ENCODE measurements around the gene ITGB4. TPM values are rescaled to one million over a fixed set of nuclear protein-coding genes. Genes with fewer than 3 reads are reported as not detected.

The ITGB4 gene
- total RNA-seq, 1 donor from 2014 or later = 29.0 TPM

- DNase-seq (ENCODE audit: low read depth in 2 of 2) = no peak
Measured at GRCh38 chr17:75697651-75698291, 23.5 kb upstream of the ITGB4 start.

GRCh38 chr17:75698659-75699058 is 22.6 kb upstream of the ITGB4 start:
- no peak for DNase-seq (ENCODE audit: low read depth in 2 of 2)

DNA sequence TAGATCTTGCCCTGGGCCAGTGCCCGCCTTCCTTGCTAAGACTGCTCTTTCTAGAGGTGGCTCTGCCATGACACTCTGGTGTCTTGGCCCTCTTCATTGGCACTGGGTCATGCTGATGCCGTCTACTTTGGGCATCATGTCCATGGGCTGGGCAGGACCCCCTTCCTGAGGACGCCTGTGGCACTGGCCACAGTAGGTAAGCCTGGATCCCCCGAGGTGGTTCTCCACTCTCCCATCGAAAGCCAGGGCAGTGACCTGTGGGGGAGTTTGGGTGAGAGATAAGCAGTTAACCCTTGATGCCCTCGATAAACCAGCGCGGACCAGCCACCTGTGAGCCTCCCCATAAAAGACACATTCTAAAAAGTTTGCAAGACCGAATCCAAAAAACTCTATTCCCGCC is 20.0 kb upstream of the ITGB4 start:
- no peak for DNase-seq (ENCODE audit: low read depth in 2 of 2)

DNA sequence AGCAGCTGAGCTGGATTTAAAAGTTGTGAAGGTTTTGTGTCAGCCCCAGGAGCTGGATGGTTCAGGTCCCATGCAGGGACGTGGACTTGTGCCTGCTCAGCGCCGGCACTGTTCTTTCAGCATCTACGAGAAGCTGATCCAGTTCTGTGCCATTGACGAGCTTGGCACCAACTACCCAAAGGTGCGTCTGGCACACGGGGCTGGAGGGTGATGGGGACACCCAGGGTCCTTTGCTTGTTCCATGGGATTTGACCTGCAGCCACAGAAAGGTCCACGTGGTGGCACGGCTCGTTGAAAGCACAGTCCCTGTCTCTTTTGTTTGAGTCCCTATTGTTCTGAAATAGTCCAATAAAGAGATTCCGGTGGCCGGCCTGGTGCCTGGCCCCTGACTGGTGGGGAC is 18.1 kb upstream of the ITGB4 start:
- DNase-seq (ENCODE audit: low read depth in 2 of 2) = no peak

- DNase-seq (ENCODE audit: low read depth in 2 of 2) = peak in 1 of 2 donors; percentile 78
Measured at GRCh38 chr17:75703591-75703990, 17.7 kb upstream of the ITGB4 start.

DNA sequence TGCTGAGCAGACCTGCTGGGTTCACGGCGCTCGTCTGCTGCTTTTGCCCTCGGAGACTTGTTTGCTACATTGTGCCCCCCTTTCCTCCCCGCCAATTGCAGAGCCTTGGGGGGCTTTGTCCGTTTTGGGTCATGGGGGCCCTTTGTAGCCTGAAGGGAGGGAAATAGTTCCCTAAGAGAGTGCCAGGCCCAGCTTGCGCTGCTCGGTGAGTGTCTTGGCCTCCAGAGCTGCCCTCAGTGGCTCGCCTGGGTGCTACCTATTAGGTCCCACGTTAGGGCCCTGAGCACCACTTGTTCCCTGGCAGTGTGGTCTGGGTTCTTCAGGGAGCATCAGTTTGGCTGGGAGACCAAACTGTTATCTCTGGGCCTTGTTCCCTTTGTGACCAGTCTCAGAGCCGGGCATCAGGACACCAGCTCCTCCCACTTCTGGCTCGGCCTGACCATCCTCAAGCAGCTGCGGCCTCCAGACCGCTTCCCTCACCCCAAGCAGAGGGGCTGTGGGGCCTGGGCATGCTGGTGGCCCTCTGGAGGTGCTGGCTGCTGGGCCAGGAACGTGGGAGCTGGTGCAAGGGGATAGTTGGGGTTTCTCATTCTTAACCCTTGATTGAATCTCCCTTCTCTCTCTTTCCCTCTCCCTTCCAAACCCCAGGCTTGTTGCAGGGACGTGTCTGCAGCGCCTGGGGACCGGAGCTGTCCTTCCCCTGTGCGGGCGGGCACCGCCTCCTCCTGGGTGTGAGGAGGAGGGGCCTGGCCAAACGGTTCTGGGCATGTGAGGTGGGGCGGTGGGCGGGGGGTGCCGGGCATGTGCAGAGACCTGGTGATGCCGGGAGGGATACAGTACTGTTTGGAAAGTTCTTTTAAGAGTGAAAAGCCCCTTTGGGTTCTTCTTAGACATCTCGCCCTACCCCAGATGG is 16.0 kb upstream of the ITGB4 start:
- DNase-seq (ENCODE audit: low read depth in 2 of 2) = no peak

GRCh38 chr17:75706042-75706728 is 15.1 kb upstream of the ITGB4 start:
- DNase-seq (ENCODE audit: low read depth in 2 of 2) = no peak

- peak; percentile 93 for DNase-seq (ENCODE audit: low read depth in 2 of 2)
Measured at GRCh38 chr17:75707079-75707571, 14.1 kb upstream of the ITGB4 start.

GRCh38 chr17:75712446-75712845 is 8.8 kb upstream of the ITGB4 start:
- no peak for DNase-seq (ENCODE audit: low read depth in 2 of 2)

DNA sequence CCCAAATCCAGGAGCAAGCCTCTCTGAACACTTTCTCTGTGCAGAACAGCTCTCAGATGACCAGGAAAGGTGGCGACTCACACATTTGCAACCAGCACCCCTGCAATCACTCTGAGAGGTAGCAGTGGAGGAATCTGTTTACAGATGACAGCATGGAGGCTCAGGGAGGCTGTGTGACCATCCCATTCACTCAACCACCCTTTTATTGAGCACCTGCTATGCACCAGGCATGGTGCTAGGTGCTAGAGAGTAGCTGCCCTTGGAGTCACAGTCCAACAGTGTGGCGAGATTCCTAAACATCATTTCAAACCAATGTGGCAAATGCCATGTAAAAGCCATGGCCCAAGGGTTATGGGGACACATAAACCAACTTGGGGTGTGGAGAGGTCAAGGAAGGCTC is 1.5 kb upstream of the ITGB4 start:
- DNase-seq (ENCODE audit: low read depth in 2 of 2) = no peak

- peak in 1 of 2 donors; percentile 52 for DNase-seq (ENCODE audit: low read depth in 2 of 2)
Measured at GRCh38 chr17:75721463-75722011, 278 bp downstream of the ITGB4 start.

- no peak for DNase-seq (ENCODE audit: low read depth in 2 of 2)
Measured at GRCh38 chr17:75722076-75722475, 817 bp downstream of the ITGB4 start.

DNA sequence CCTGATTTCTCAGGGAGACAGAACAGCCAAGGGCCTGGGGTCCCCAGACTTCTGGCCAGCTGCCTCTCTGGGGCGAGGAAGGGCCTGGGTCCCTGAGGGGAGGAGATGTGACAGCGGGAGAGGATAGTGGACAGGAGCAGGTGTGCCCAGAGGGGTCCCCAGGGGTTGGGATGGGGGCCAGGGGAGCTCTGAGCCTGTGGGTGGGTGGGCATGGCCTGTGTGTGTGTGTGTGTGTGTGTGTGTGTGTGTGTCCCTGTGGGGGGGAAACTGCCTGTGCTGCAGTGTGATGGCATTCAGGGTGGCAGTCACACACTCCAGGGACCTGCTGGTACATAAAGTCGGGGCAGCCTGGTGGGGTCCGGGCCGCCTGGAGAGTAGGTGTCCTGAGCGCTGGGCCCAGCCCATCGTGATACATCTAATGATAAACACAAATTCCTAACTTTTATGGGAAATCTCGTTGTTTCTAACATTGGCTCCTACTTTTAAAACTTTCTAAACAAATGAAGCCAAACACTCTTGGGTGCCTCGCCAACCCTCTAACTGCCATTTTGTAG is 1.4 kb downstream of the ITGB4 start:
- no peak for DNase-seq (ENCODE audit: low read depth in 2 of 2)

DNA sequence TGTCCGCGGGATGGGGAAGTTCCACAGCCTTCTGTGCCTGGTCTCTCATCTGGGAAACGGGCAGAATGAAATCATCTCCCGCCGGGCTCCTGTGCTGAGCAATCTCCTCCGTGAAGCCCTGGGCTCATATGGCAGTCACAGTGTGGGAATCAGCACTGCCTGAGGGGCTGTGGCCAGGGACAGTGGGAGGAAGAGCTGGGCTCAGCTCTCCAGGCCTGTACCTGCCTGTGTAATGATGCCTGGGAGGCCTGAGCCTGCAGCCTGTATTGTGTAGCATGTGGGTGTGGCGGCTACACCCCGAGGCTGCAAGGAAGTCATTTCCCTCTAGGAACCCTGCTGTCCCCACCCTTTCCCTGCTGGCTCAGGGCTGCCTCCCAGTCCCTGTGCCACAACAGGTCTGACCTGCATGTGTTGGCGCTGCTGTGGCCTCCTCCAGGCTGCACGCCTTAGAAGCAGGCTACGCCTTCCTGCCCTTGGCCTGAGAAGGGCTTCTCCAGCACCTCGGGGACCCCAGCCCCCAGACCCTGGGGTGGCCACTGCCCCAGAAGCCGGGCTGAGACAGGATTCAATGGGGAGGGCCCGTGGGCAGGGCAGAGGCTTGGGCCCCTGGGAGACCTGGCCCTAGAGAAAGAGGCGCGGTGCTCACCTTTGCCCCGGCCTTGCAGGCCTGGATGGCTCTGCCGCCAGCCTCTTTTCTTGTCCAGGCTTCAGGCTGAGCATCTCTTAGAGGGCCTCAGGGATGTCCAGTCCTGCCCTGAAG is 2.1 kb downstream of the ITGB4 start:
- DNase-seq (ENCODE audit: low read depth in 2 of 2) = peak; percentile 36 to 50

GRCh38 chr17:75724016-75725003 is 3.1 kb downstream of the ITGB4 start:
- DNase-seq (ENCODE audit: low read depth in 2 of 2) = no peak

- no peak for DNase-seq (ENCODE audit: low read depth in 2 of 2)
Measured at GRCh38 chr17:75725504-75725903, 4.2 kb downstream of the ITGB4 start.

- DNase-seq (ENCODE audit: low read depth in 2 of 2) = no peak
Measured at GRCh38 chr17:75727391-75727790, 6.1 kb downstream of the ITGB4 start.

GRCh38 chr17:75729351-75729750 is 8.1 kb downstream of the ITGB4 start:
- no peak for DNase-seq (ENCODE audit: low read depth in 2 of 2)

GRCh38 chr17:75730065-75730464 is 8.8 kb downstream of the ITGB4 start:
- DNase-seq (ENCODE audit: low read depth in 2 of 2) = no peak

Measured in lung microvascular endothelial cell (primary cell).